H9 (cell line): ENCODE measurements around the gene CCDC68. TPM values are rescaled to one million over a fixed set of nuclear protein-coding genes. Genes with fewer than 3 reads are reported as not detected.

Source experiments
- DNase-seq: peaks from one replicate; pipeline ENCODE4 v3.0.0-alpha.2; 2017
- H2AFZ ChIP-seq: one replicate; pipeline ENCODE4 v1.6.1; 2013; ENCODE audit warnings: mild to moderate bottlenecking, low read length, control low read depth, moderate library complexity
- H2AK5ac ChIP-seq: 2 replicates; pipeline ENCODE4 v1.6.1; 2013; ENCODE audit warnings: low read length, control low read depth, mixed read lengths; ENCODE audit not compliant: insufficient read length
- H2BK120ac ChIP-seq: one replicate; pipeline ENCODE4 v1.6.1; 2013; ENCODE audit warnings: low read depth, mild to moderate bottlenecking, low read length, control low read depth, inconsistent platforms; ENCODE audit not compliant: poor library complexity, severe bottlenecking
- H2BK12ac ChIP-seq: 2 replicates; pipeline ENCODE4 v1.6.1; 2013; ENCODE audit warnings: low read length, control low read depth, mixed read lengths, low read depth; ENCODE audit not compliant: insufficient read length
- H2BK15ac ChIP-seq: 2 replicates; pipeline ENCODE4 v1.6.1; 2013; ENCODE audit warnings: low read depth, low read length, control low read depth
- H2BK20ac ChIP-seq: one replicate; pipeline ENCODE4 v1.6.1; 2013; ENCODE audit warnings: low read depth, mild to moderate bottlenecking, low read length, control low read depth, inconsistent platforms; ENCODE audit not compliant: poor library complexity, severe bottlenecking
- H2BK5ac ChIP-seq: 2 replicates; pipeline ENCODE4 v1.6.1; 2013; ENCODE audit warnings: low read length, control low read depth, mixed read lengths; ENCODE audit not compliant: insufficient read length
- H3K14ac ChIP-seq: 2 replicates; pipeline ENCODE4 v1.6.1; 2013; ENCODE audit warnings: low read length, control low read depth; ENCODE audit not compliant: insufficient read depth
- H3K18ac ChIP-seq: 2 replicates; pipeline ENCODE4 v1.6.1; 2013; ENCODE audit warnings: low read depth, mild to moderate bottlenecking, mixed read lengths, low read length, control low read depth; ENCODE audit not compliant: insufficient read length
- H3K23ac ChIP-seq: 2 replicates; pipeline ENCODE4 v1.6.1; 2013; ENCODE audit warnings: low read length, control low read depth, mixed read lengths, low read depth; ENCODE audit not compliant: insufficient read length
- H3K23me2 ChIP-seq: 2 replicates; pipeline ENCODE4 v1.6.1; 2013; ENCODE audit warnings: low read depth, mild to moderate bottlenecking, mixed read lengths, low read length, control low read depth; ENCODE audit not compliant: insufficient read length, poor library complexity, severe bottlenecking
- H3K27ac ChIP-seq: 2 replicates; pipeline ENCODE4 v1.5.1; 2013; ENCODE audit warnings: low read length, control low read depth, mixed read lengths, low read depth; ENCODE audit not compliant: insufficient read length
- H3K27me3 ChIP-seq: 2 replicates; pipeline ENCODE4 v1.6.1; 2013; ENCODE audit warnings: low read length, control low read depth, inconsistent platforms; ENCODE audit not compliant: insufficient read depth
- H3K4ac ChIP-seq: 2 replicates; pipeline ENCODE4 v1.6.1; 2013; ENCODE audit warnings: low read depth, mild to moderate bottlenecking, control low read depth, inconsistent platforms, low read length, moderate library complexity
- H3K4me1 ChIP-seq: 2 replicates; pipeline ENCODE4 v1.6.1; 2013; ENCODE audit warnings: low read length, control low read depth, inconsistent platforms; ENCODE audit not compliant: insufficient read depth
- H3K4me2 ChIP-seq: 2 replicates; pipeline ENCODE4 v1.6.1; 2013; ENCODE audit warnings: low read length, control low read depth, mixed read lengths; ENCODE audit not compliant: insufficient read length, insufficient read depth
- H3K56ac ChIP-seq: 2 replicates; pipeline ENCODE4 v1.6.1; 2013; ENCODE audit warnings: low read depth, mild to moderate bottlenecking, mixed read lengths, low read length, control low read depth; ENCODE audit not compliant: insufficient read length
- H3K79me1 ChIP-seq: 2 replicates; pipeline ENCODE4 v1.6.1; 2013; ENCODE audit warnings: low read depth, mild to moderate bottlenecking, moderate library complexity, low read length, control low read depth, inconsistent platforms; ENCODE audit not compliant: insufficient read depth, poor library complexity, severe bottlenecking
- H3K79me2 ChIP-seq: 2 replicates; pipeline ENCODE4 v1.6.1; 2013; ENCODE audit warnings: low read length, control low read depth, inconsistent platforms; ENCODE audit not compliant: insufficient read depth
- H3K9ac ChIP-seq: 2 replicates; pipeline ENCODE4 v1.6.1; 2013; ENCODE audit warnings: low read length, control low read depth, mixed read lengths; ENCODE audit not compliant: insufficient read length; ENCODE audit errors: extremely low read depth
- H3K9me3 ChIP-seq: one replicate; pipeline ENCODE4 v1.6.1; 2013; ENCODE audit warnings: low read depth, low read length, inconsistent platforms; ENCODE audit not compliant: control insufficient read depth
- H3T11ph ChIP-seq: one replicate; pipeline ENCODE4 v1.6.1; 2013; ENCODE audit warnings: mild to moderate bottlenecking, low read length, control low read depth, inconsistent platforms
- H4K20me1 ChIP-seq: one replicate; pipeline ENCODE4 v1.6.1; 2013; ENCODE audit not compliant: control insufficient read depth, insufficient read length, insufficient read depth
- H4K5ac ChIP-seq: 2 replicates; pipeline ENCODE4 v1.6.1; 2013; ENCODE audit warnings: low read depth, mild to moderate bottlenecking, mixed read lengths, low read length, control low read depth; ENCODE audit not compliant: insufficient read length
- H4K8ac ChIP-seq: replicated peaks from 2 replicates; pipeline ENCODE4 v1.6.1; 2013; ENCODE audit warnings: low read length, control low read depth, mixed read lengths, low read depth; ENCODE audit not compliant: insufficient read length
- H4K91ac ChIP-seq: 2 replicates; pipeline ENCODE4 v1.6.1; 2013; ENCODE audit warnings: low read depth, mild to moderate bottlenecking, moderate library complexity, mixed read lengths, low read length, control low read depth; ENCODE audit not compliant: insufficient read length
- H3K27ac Mint-ChIP-seq, 3 experiments: 2 replicates in 2 of 3; 3 replicates in 1 of 3; pipeline ENCODE4 v1.8.0; 2020 to 2021; ENCODE audit warnings: mixed read lengths in 3 of 3, mild to moderate bottlenecking in 1 of 3, moderate library complexity in 1 of 3
- H3K27me3 Mint-ChIP-seq: 2 replicates; pipeline ENCODE4 v1.8.0; 2021; ENCODE audit warnings: low read depth, mild to moderate bottlenecking, moderate library complexity, mixed read lengths
- H3K36me3 Mint-ChIP-seq, 3 experiments: 2 replicates in 2 of 3; 3 replicates in 1 of 3; pipeline ENCODE4 v1.8.0; 2020 to 2021; ENCODE audit warnings: low read depth in 3 of 3, mixed read lengths in 3 of 3; ENCODE audit not compliant: insufficient read depth in 1 of 3
- H3K4me1 Mint-ChIP-seq, 2 experiments: 2 replicates each; pipeline ENCODE4 v1.8.0; 2020; ENCODE audit warnings: mixed read lengths in 2 of 2
- H3K4me3 Mint-ChIP-seq, 2 experiments: 2 replicates in 1 of 2; 3 replicates in 1 of 2; pipeline ENCODE4 v1.8.0; 2020 to 2021; ENCODE audit warnings: mild to moderate bottlenecking in 2 of 2, mixed read lengths in 2 of 2, moderate library complexity in 1 of 2
- H3K9me3 Mint-ChIP-seq, 2 experiments: 2 replicates in 1 of 2; 3 replicates in 1 of 2; pipeline ENCODE4 v1.8.0; 2020; ENCODE audit warnings: mild to moderate bottlenecking in 2 of 2, mixed read lengths in 2 of 2, moderate library complexity in 1 of 2
- CTCF ChIP-seq: fragments of 200-600 bp; sonication (generic); conservative IDR thresholded peaks from 3 replicates; pipeline ENCODE4 v1.8.0; 2021; ENCODE audit warnings: antibody characterized with exemption, mild to moderate bottlenecking
- WGBS: extraction: QIAGEN DNeasy Blood & Tissue Kit; methylation state at CpG from one replicate; pipeline ENCODE4 v1.1.7; 2013; ENCODE audit warnings: missing lambda C conversion rate, low lambda C conversion rate, mixed read lengths; ENCODE audit not compliant: insufficient read length; ENCODE audit errors: extremely low coverage; 5-methylcytosine and 5-hydroxymethylcytosine counted together
- total RNA-seq: library from RNA; stranded (reverse); gene quantifications from 2 replicates; pipeline ENCODE4 v1.2.1, GENCODE V29; 2021

The CCDC68 gene
- total RNA-seq, 1 experiment from 2014 or later, result not detected

GRCh38 chr18:54961016-54961423 is 1.8 kb upstream of the CCDC68 start:
- Histone ChIP-seq H4K5ac (no peak overlapping the region), H3K4me1 (no peaks in the 10 kb centered on the region), H3K79me2 (no peaks in the 10 kb centered on the region), H3K27me3 (no peaks in the 10 kb centered on the region), H3K79me1 (no peaks in the 10 kb centered on the region), H2BK20ac (no peak overlapping the region), H3K27ac (no peak overlapping the region), H3K4me2 (no peak overlapping the region), H3K14ac (no peak overlapping the region), H2AFZ (no peak overlapping the region), H3K9me3 (no peaks in the 10 kb centered on the region), H3T11ph (no peak overlapping the region), H2BK15ac (no peak overlapping the region), H3K23me2 (no peaks in the 10 kb centered on the region), H4K91ac (no peak overlapping the region), H3K56ac (no peak overlapping the region), H2BK5ac (no peak overlapping the region), H2BK120ac (no peak overlapping the region), H4K20me1 (no peaks in the 10 kb centered on the region), H4K8ac (no peak overlapping the region), H3K23ac (no peak overlapping the region), H2BK12ac (no peak overlapping the region), H3K4ac (no peak overlapping the region), H3K18ac (no peak overlapping the region), H2AK5ac (no peak overlapping the region), H3K9ac (no peak overlapping the region)
- Mint-ChIP-seq H3K4me1 (no peaks in the 10 kb centered on the region), H3K36me3 (no peaks in the 10 kb centered on the region; a peak in 1 of 7 replicates), H3K9me3 (no peaks in the 10 kb centered on the region), H3K4me3 (no peak overlapping the region), H3K27me3 (no peaks in the 10 kb centered on the region), H3K27ac (no peak overlapping the region)
- DNase-seq, result no peak
- WGBS, result no CpG with 5 or more reads among the region's 2 CpGs
- no peak for TF ChIP-seq CTCF
